DND-41 (cell line): Measurements from ENCODE around the gene PGLYRP3.

Experiments used
- EZH2 ChIP-seq: IDR thresholded peaks from 3 replicates; pipeline ENCODE4 v1.6.1; 2012; ENCODE audit warnings: borderline replicate concordance, low read depth, mild to moderate bottlenecking, moderate library complexity, low read length, inconsistent platforms; ENCODE audit not compliant: severe bottlenecking
- TF ChIP-seq, protein P1 (sequence below): IDR thresholded peaks from 2 replicates; pipeline ENCODE4 v1.5.1; 2012; ENCODE audit warnings: borderline replicate concordance, low read length, moderate library complexity, mild to moderate bottlenecking; ENCODE audit not compliant: poor library complexity, severe bottlenecking; ENCODE audit errors: extremely low read depth

DNA sequence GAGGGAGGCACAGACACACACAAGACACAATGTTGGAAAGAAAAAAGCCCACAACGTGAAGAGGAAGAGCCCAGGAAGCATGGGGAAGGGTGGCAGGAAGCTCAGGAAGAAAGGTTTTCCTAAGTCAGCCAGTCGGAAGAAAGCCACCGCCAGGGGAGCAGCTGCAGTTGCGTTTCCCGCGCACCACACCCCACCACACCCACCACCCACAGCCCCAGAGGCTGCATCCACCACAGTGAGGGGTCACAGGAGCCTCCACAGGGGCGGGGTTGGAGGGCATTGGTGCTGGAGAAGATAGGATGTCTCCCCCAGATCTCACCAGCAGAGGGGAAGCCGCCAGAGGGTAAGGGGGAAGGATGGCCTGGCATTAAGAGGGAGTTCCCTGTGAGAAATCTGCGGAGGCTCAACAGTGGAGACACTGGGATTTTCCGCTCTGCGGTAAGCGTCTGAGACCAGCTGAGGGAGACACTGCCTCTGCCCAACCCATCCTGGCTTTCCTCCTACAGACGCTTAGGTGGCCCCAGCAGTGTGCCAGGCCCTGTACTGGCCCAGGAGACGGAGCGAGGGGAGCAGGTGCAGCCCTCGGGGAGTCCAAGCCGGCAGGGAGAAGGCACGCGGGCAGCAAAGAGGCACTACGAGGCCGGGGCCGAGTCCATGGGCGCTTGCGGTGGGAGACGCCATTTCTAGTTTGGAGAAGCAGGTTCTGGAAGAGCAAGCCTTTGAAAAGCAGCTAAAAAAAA, 19.8 kb downstream of the PGLYRP3 start:
- TF ChIP-seq, protein P1, sequence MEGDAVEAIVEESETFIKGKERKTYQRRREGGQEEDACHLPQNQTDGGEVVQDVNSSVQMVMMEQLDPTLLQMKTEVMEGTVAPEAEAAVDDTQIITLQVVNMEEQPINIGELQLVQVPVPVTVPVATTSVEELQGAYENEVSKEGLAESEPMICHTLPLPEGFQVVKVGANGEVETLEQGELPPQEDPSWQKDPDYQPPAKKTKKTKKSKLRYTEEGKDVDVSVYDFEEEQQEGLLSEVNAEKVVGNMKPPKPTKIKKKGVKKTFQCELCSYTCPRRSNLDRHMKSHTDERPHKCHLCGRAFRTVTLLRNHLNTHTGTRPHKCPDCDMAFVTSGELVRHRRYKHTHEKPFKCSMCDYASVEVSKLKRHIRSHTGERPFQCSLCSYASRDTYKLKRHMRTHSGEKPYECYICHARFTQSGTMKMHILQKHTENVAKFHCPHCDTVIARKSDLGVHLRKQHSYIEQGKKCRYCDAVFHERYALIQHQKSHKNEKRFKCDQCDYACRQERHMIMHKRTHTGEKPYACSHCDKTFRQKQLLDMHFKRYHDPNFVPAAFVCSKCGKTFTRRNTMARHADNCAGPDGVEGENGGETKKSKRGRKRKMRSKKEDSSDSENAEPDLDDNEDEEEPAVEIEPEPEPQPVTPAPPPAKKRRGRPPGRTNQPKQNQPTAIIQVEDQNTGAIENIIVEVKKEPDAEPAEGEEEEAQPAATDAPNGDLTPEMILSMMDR = no peak
- no peak for TF ChIP-seq EZH2
